GM19025 (cell line): ENCODE data around the gene PHC2.
"Not testable (repeated sequence)": the region's sequence is repeated elsewhere in the genome, so short reads cannot be mapped to it uniquely, and the experiment has no call there.

Experiments
- ATAC-seq: cut with Tn5 transposase; IDR thresholded peaks from one replicate; pipeline ENCODE4 v1.9.1; 2021; ENCODE audit warnings: mild to moderate bottlenecking, low read depth, moderate library complexity; ENCODE audit not compliant: unreplicated experiment

The PHC2 gene

GRCh38 chr1:33298623-33299277 is 132.1 kb downstream of the PHC2 start:
- ATAC-seq, result no peak

GRCh38 chr1:33297911-33298622 is 132.8 kb downstream of the PHC2 start:
- ATAC-seq, result no peak

- no peak for ATAC-seq
These were observed 134.1 kb downstream of the PHC2 start for GRCh38 chr1:33296824-33297223.

GRCh38 chr1:33296082-33296458 is 134.8 kb downstream of the PHC2 start:
- ATAC-seq, result no peak

- ATAC-seq, result no peak
These were observed 135.3 kb downstream of the PHC2 start for GRCh38 chr1:33295450-33296081.

GRCh38 chr1:33295023-33295422 is 135.9 kb downstream of the PHC2 start:
- ATAC-seq, result no peak

- ATAC-seq, result no peak
These were observed 136.6 kb downstream of the PHC2 start for GRCh38 chr1:33294071-33295010.

- ATAC-seq, result no peak
These were observed 138.1 kb downstream of the PHC2 start for GRCh38 chr1:33292726-33293340.

- ATAC-seq, result not testable (repeated sequence)
These were observed 140.3 kb downstream of the PHC2 start for GRCh38 chr1:33290615-33291014.

- no peak for ATAC-seq
These were observed 141.1 kb downstream of the PHC2 start for GRCh38 chr1:33289858-33290154.

- ATAC-seq, result no peak
These were observed 141.7 kb downstream of the PHC2 start for GRCh38 chr1:33288976-33289857.

- ATAC-seq, result no peak
These were observed 143.6 kb downstream of the PHC2 start for GRCh38 chr1:33287317-33287716.

GRCh38 chr1:33286451-33287185 is 144.3 kb downstream of the PHC2 start:
- no peak for ATAC-seq

- ATAC-seq, result no peak
These were observed 146.8 kb downstream of the PHC2 start for GRCh38 chr1:33284049-33284448.

GRCh38 chr1:33282791-33283190 is 148.1 kb downstream of the PHC2 start:
- no peak for ATAC-seq

GRCh38 chr1:33281554-33282303 is 149.2 kb downstream of the PHC2 start:
- no peak for ATAC-seq

GRCh38 chr1:33280091-33280661 is 150.7 kb downstream of the PHC2 start:
- no peak for ATAC-seq
